Loucy (cell line): ENCODE results near the gene MUC5AC.

Source experiments
- H2AFZ ChIP-seq: fragments of 200-600 bp; sonication (generic); 2 replicates; pipeline ENCODE4 v1.6.0; 2016; ENCODE audit warnings: antibody characterized with exemption, mild to moderate bottlenecking, low read length, moderate library complexity
- H3F3A ChIP-seq: fragments of 200-600 bp; 2 replicates; pipeline ENCODE4 v1.6.0; 2016; ENCODE audit warnings: antibody characterized with exemption, low read depth, mild to moderate bottlenecking
- H3K27me3 ChIP-seq: fragments of 200-600 bp; sonication (generic); 2 replicates; pipeline ENCODE4 v1.6.1; 2014; ENCODE audit warnings: low read length, mild to moderate bottlenecking; ENCODE audit not compliant: insufficient read depth, poor library complexity, severe bottlenecking
- H3K36me3 ChIP-seq: fragments of 200-600 bp; sonication (generic); 2 replicates; pipeline ENCODE4 v1.6.1; 2016; ENCODE audit warnings: low read length; ENCODE audit not compliant: insufficient read depth
- H3K4me1 ChIP-seq: fragments of 200-600 bp; sonication (generic); 2 replicates; pipeline ENCODE4 v1.5.1; 2014; ENCODE audit warnings: low read length, mild to moderate bottlenecking; ENCODE audit not compliant: insufficient read depth, poor library complexity, severe bottlenecking
- H3K4me2 ChIP-seq: fragments of 200-600 bp; sonication (generic); 2 replicates; pipeline ENCODE4 v1.6.0; 2014; ENCODE audit warnings: antibody characterized with exemption, low read length, low read depth, mild to moderate bottlenecking; ENCODE audit not compliant: poor library complexity, severe bottlenecking
- H3K4me3 ChIP-seq: fragments of 200-600 bp; sonication (generic); 2 replicates; pipeline ENCODE4 v1.5.1; 2014; ENCODE audit warnings: low read length, mild to moderate bottlenecking, mixed read lengths; ENCODE audit not compliant: poor library complexity, severe bottlenecking
- H3K79me2 ChIP-seq: fragments of 200-600 bp; sonication (generic); 2 replicates; pipeline ENCODE4 v1.6.1; 2014; ENCODE audit warnings: low read length; ENCODE audit not compliant: insufficient read depth
- H3K9ac ChIP-seq: fragments of 200-600 bp; sonication (generic); 2 replicates; pipeline ENCODE4 v1.6.0; 2014; ENCODE audit warnings: mild to moderate bottlenecking, low read depth, low read length, moderate library complexity; ENCODE audit not compliant: poor library complexity, severe bottlenecking
- H3K9me2 ChIP-seq: fragments of 200-600 bp; sonication (generic); replicated peaks from 2 replicates; pipeline ENCODE4 v1.6.1; 2016; ENCODE audit warnings: low read depth, low read length, mixed read lengths
- H3K9me3 ChIP-seq: fragments of 200-600 bp; sonication (generic); 2 replicates; pipeline ENCODE4 v1.6.1; 2014; ENCODE audit warnings: mild to moderate bottlenecking, antibody characterized with exemption, low read length, low read depth; ENCODE audit not compliant: insufficient read depth
- H4K20me1 ChIP-seq: fragments of 200-600 bp; sonication (generic); 2 replicates; pipeline ENCODE4 v1.6.0; 2014; ENCODE audit warnings: antibody characterized with exemption, low read length, mild to moderate bottlenecking; ENCODE audit not compliant: insufficient read depth, poor library complexity, severe bottlenecking
- CTCF ChIP-seq: fragments of 200-600 bp; sonication (generic); conservative IDR thresholded peaks from 2 replicates; pipeline ENCODE4 v1.5.1; 2014; ENCODE audit warnings: mild to moderate bottlenecking, antibody characterized with exemption, low read length
- EZH2phosphoT487 ChIP-seq: fragments of 200-600 bp; IDR thresholded peaks from 2 replicates; pipeline ENCODE4 v1.6.1; 2018; ENCODE audit warnings: antibody characterized with exemption, mild to moderate bottlenecking, moderate library complexity, borderline replicate concordance

MUC5AC gene

GRCh38 chr11:1174441-1175370 lies 17.0 kb downstream of the MUC5AC start:
- Histone ChIP-seq H3K9me3 (peaks cover 14% of the 10 kb centered on the region; the same call in 1 of the 2 replicates), H3K9ac (no peak overlapping the region), H3K4me1 (no peaks in the 10 kb centered on the region), H3K27me3 (no peaks in the 10 kb centered on the region), H3F3A (no peaks in the 10 kb centered on the region), H3K36me3 (no peaks in the 10 kb centered on the region), H2AFZ (no peak overlapping the region), H3K79me2 (no peaks in the 10 kb centered on the region), H3K4me3 (no peak overlapping the region), H4K20me1 (no peaks in the 10 kb centered on the region), H3K4me2 (no peak overlapping the region), H3K9me2 (no peaks in the 10 kb centered on the region)
- TF ChIP-seq CTCF = no peak

DNA sequence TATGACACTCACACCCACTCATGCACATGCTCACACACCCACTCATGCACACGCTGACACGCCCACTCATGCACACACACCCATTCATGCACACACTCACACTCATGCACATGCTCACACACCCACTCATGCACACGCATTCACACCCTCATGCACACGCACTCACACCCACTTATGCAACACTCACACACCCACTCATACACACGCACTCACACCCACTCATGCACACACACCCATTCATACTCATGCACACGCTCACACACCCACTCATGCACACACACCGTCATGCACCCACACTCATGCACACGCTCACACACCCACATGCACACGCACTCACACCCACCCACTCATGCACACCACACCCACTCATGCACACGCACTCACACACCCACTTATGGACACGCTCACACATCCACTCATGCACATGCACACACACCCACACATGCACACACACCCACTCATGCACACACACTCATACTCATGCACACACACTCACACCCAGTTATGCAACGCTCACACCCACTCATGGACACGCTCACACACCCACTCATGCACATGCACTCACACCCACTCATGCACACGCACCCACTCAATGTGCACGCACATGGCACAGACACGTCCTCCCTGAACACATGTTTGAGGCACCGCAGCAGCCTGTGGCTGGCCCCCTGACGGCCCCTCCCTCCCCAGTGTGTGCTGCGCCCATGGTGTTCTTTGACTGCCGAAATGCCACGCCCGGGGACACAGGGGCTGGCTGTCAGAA lies 17.9 kb downstream of the MUC5AC start:
- no peaks in the 10 kb centered on the region for H3K79me2 ChIP-seq
- H3K4me2 ChIP-seq = no peak overlapping the region
- no peaks in the 10 kb centered on the region for H3K9me2 ChIP-seq
- no peaks in the 10 kb centered on the region for H3K36me3 ChIP-seq
- no peak overlapping the region for H2AFZ ChIP-seq
- H3K4me1 ChIP-seq = no peaks in the 10 kb centered on the region
- H3K9me3 ChIP-seq = peaks cover 14% of the 10 kb centered on the region; the same call in 1 of the 2 replicates
- no peaks in the 10 kb centered on the region for H4K20me1 ChIP-seq
- H3K27me3 ChIP-seq = no peaks in the 10 kb centered on the region
- no peak overlapping the region for H3K9ac ChIP-seq
- TF ChIP-seq CTCF (no peak), EZH2phosphoT487 (no peak)
- no peaks in the 10 kb centered on the region for H3F3A ChIP-seq
- no peak overlapping the region for H3K4me3 ChIP-seq

DNA sequence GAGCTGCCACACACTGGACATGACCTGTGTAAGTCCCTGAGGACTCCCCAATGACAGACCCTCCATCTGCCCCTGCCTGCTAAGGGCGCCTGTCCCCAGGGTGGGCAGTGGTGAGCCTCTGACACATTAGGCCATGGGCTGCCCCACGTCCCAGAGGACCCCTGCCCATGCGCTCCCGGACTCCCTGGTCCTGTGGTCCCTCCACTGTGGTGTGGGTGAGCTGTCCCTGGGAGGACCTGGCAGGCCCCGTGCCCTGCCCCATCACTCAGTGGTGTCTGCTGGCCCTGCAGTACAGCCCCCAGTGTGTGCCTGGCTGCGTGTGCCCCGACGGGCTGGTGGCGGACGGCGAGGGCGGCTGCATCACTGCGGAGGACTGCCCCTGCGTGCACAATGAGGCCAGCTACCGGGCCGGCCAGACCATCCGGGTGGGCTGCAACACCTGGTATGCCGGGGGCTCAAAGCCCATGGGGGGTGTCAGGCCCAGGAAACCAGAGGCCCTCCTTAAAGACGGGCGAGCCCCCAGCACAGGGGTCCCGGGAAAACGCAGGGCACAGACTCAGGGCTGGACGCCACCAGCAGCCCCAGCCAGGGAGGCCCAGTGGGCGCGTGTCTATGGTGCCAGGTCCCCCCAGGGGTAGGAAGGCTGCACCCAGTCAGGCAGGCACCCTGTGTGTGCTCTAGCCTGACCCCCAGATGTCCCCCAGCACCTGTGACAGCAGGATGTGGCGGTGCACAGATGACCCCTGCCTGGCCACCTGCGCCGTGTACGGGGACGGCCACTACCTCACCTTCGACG lies 18.7 kb downstream of the MUC5AC start:
- no peaks in the 10 kb centered on the region for H3K79me2 ChIP-seq
- no peak overlapping the region for H3K4me2 ChIP-seq
- peaks cover 14% of the 10 kb centered on the region; the same call in 1 of the 2 replicates for H3K9me3 ChIP-seq
- H3K27me3 ChIP-seq = no peaks in the 10 kb centered on the region
- no peak overlapping the region for H3K4me3 ChIP-seq
- TF ChIP-seq CTCF (no peak), EZH2phosphoT487 (no peak)
- H2AFZ ChIP-seq = no peak overlapping the region
- H3K36me3 ChIP-seq = no peaks in the 10 kb centered on the region
- no peaks in the 10 kb centered on the region for H3K9me2 ChIP-seq
- H4K20me1 ChIP-seq = no peaks in the 10 kb centered on the region
- H3F3A ChIP-seq = no peaks in the 10 kb centered on the region
- no peaks in the 10 kb centered on the region for H3K4me1 ChIP-seq
- no peak overlapping the region for H3K9ac ChIP-seq
